Muscle of leg (tissue), 11 donors: ENCODE measurements around the gene IL23R. TPM values are rescaled to one million over a fixed set of nuclear protein-coding genes. Genes with fewer than 3 reads are reported as not detected.

Experiments
- DNase-seq: peaks from one replicate; pipeline ENCODE4 v3.0.0; 2013
- H3K27ac ChIP-seq: one replicate; pipeline ENCODE4 v1.5.1; 2013; ENCODE audit warnings: mild to moderate bottlenecking, low read length, control low read depth
- H3K27me3 ChIP-seq: one replicate; pipeline ENCODE4 v1.6.1; 2013; ENCODE audit warnings: low read length; ENCODE audit not compliant: control insufficient read depth, insufficient read depth
- H3K36me3 ChIP-seq: one replicate; pipeline ENCODE4 v1.6.1; 2013; ENCODE audit warnings: low read length; ENCODE audit not compliant: control insufficient read depth, insufficient read depth
- H3K4me1 ChIP-seq: one replicate; pipeline ENCODE4 v1.6.1; 2013; ENCODE audit warnings: low read length; ENCODE audit not compliant: control insufficient read depth, insufficient read depth
- H3K4me3 ChIP-seq: one replicate; pipeline ENCODE4 v1.5.1; 2013; ENCODE audit warnings: low read length, control low read depth
- H3K9me3 ChIP-seq: replicated peaks from 2 replicates; pipeline ENCODE4 v1.6.1; 2013; ENCODE audit warnings: low read depth, low read length; ENCODE audit not compliant: control insufficient read depth
- WGBS: methylation state at CpG from one replicate; pipeline ENCODE4 v1.1.5; 2013; ENCODE audit warnings: missing lambda C conversion rate; ENCODE audit not compliant: insufficient coverage; 5-methylcytosine and 5-hydroxymethylcytosine counted together
- polyA plus RNA-seq, 8 donors: library from polyadenylated mRNA; unstranded; fragments of 120-200 nt; gene quantifications; one replicate each; pipeline versions ENCODE4 v1.2.1 to v1.2.3, GENCODE V29; 2013; ENCODE audit warnings: inconsistent platforms in 1 of 8, low replicate concordance in 1 of 8; ENCODE audit not compliant: insufficient read length in 8 of 8, insufficient read depth in 1 of 8
- total RNA-seq: library from RNA; stranded (reverse); fragments of 120-200 nt; gene quantifications from one replicate; pipeline ENCODE4 v1.2.4, GENCODE V29; 2013

Gene IL23R
- total and polyA plus RNA-seq, 9 donors = 0.04 to 0.12 (median 0.06) TPM; not detected in 5

DNA sequence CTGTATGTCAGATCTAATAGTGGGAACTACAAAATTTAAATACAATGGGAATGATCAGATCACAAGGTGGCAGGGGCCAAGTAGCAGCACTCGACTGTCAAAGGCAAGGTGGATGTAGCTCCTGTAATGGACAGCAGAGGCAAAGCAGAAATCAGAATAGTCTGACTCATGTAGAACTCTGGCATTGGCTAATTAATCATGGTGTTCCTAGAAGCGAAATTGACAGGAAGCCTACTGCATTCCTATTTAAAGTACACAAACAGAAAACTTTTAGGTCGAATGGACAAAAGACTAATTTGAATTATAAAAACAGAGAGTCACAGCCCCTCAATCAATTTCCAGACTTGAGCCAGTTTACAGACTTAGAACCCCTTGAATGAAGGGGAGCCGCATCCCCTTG lies 124.0 kb downstream of the IL23R start:
- Histone ChIP-seq H3K36me3 (no peaks in the 10 kb centered on the region), H3K27ac (no peak overlapping the region), H3K9me3 (no peaks in the 10 kb centered on the region), H3K4me3 (no peak overlapping the region), H3K4me1 (no peaks in the 10 kb centered on the region), H3K27me3 (no peaks in the 10 kb centered on the region)
- WGBS = 100% methylated on average over 1 of the region's 4 CpGs
- DNase-seq = no peak

DNA sequence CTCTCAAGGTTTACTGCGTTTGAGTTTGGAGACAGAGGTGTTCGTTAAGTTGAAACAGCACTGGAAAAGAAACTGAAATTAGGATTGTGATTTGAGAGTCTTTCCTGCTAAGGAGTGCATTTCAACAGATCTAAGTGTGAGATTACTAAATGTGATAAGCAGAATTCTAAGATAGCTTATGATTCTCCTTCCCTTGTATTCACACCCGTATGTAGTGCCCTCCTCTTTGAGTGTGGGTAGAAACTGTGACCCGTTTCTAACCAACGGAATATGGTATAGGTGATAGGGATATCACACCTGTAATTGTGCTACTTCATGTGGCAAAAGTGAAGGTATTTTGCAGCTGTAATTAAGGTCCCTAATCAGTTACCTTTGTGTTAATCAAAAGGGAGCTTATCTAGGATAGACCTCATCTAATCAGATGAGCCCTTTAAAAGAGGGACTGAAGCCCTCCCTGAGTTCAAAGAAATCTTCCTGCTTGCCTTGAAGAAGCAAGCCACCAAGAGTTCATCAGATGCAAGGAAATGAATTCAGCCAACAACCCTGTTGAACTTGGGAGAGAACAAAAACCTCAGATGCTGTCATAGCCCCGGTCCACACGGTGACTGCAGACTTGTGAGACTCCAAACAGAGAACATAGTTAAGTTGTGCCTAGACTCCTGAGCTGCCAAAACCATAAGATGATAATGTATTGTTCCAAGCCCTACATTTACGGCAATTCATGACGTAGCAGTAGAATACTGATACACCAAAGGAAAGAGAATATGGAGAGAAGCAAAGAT lies 128.8 kb downstream of the IL23R start:
- H3K9me3 ChIP-seq = no peaks in the 10 kb centered on the region
- no peak overlapping the region for H3K27ac ChIP-seq
- no peak for DNase-seq
- no peaks in the 10 kb centered on the region for H3K36me3 ChIP-seq
- H3K4me3 ChIP-seq = no peak overlapping the region
- 80% methylated on average over 1 of the region's 9 CpGs for WGBS
- H3K4me1 ChIP-seq = no peaks in the 10 kb centered on the region
- H3K27me3 ChIP-seq = no peaks in the 10 kb centered on the region

DNA sequence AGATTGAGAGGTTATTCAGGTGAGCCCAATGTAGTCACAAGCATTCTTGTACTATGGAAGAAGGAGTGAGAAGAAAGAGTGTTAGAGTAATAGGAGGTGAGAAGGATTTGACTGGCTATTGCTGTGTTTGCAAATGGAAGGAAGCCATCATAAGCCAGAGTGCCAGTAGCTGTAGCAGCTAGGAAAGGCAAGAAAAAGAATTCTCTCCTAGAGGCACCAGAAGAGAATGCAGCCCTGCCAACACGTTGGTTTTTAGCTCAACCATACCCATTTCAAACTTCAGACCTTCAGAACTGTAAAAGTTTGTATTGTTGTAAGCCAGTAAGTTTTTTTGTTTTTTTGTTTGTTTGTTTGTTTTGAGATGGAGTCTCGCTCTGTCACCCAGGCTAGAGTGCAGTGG lies 132.5 kb downstream of the IL23R start:
- WGBS = no CpG with 5 or more reads among the region's 2 CpGs

GRCh38 chr1:67299296-67299695 lies 133.0 kb downstream of the IL23R start:
- no peak overlapping the region for H3K27ac ChIP-seq

More for the DNA sequence above, 132.5 kb downstream of the IL23R start:
- Histone ChIP-seq H3K27me3 (peaks cover 2% of the 10 kb centered on the region), H3K36me3 (no peaks in the 10 kb centered on the region), H3K4me1 (no peaks in the 10 kb centered on the region), H3K4me3 (no peak overlapping the region), H3K27ac (no peak overlapping the region), H3K9me3 (no peaks in the 10 kb centered on the region)
- DNase-seq = no peak

DNA sequence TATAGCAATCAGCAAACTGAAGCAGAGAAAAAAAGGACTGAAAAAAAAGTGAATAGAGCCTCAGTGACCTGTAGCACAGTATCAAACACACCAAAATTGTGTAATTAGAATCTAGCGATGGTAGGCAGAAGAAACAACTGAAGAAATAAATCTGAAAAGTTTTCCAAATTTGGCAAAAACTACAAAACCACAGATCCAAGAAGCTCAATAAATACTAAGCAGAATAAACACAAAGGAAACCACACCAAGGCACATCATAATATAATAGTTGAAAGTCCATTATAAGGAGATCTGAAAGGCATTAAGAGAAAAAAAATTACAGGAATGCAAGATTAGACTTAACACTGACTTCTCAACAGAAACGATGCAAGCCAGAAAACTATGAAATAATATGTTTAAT lies 134.3 kb downstream of the IL23R start:
- no peak overlapping the region for H3K27ac ChIP-seq
- H3K4me3 ChIP-seq = no peak overlapping the region
- peaks cover 2% of the 10 kb centered on the region for H3K27me3 ChIP-seq
- H3K9me3 ChIP-seq = no peaks in the 10 kb centered on the region
- H3K4me1 ChIP-seq = no peaks in the 10 kb centered on the region
- WGBS = no CpG with 5 or more reads among the region's 2 CpGs
- no peak for DNase-seq
- no peaks in the 10 kb centered on the region for H3K36me3 ChIP-seq

More at GRCh38 chr1:67299296-67299695, 133.0 kb downstream of the IL23R start:
- no peak for DNase-seq
- no peaks in the 10 kb centered on the region for H3K4me1 ChIP-seq
- H3K36me3 ChIP-seq = no peaks in the 10 kb centered on the region
- H3K27me3 ChIP-seq = peaks cover 2% of the 10 kb centered on the region
- H3K9me3 ChIP-seq = no peaks in the 10 kb centered on the region
- no peak overlapping the region for H3K4me3 ChIP-seq
- WGBS = 95% methylated on average over 3 of the region's 7 CpGs

GRCh38 chr1:67304023-67304422 lies 137.8 kb downstream of the IL23R start:
- Histone ChIP-seq H3K36me3 (no peaks in the 10 kb centered on the region), H3K27ac (no peak overlapping the region), H3K4me3 (no peak overlapping the region), H3K4me1 (peaks cover 7% of the 10 kb centered on the region), H3K9me3 (no peaks in the 10 kb centered on the region), H3K27me3 (peaks cover 23% of the 10 kb centered on the region)
- no peak for DNase-seq
- WGBS = no CpG with 5 or more reads among the region's 3 CpGs

GRCh38 chr1:67306547-67306946 lies 140.3 kb downstream of the IL23R start:
- no peak for DNase-seq
- H3K36me3 ChIP-seq = no peaks in the 10 kb centered on the region
- H3K4me1 ChIP-seq = peaks cover 7% of the 10 kb centered on the region
- H3K27ac ChIP-seq = no peak overlapping the region
- no CpG with 5 or more reads among the region's 7 CpGs for WGBS
- H3K9me3 ChIP-seq = no peaks in the 10 kb centered on the region
- peaks cover 23% of the 10 kb centered on the region for H3K27me3 ChIP-seq
- no peak overlapping the region for H3K4me3 ChIP-seq

DNA sequence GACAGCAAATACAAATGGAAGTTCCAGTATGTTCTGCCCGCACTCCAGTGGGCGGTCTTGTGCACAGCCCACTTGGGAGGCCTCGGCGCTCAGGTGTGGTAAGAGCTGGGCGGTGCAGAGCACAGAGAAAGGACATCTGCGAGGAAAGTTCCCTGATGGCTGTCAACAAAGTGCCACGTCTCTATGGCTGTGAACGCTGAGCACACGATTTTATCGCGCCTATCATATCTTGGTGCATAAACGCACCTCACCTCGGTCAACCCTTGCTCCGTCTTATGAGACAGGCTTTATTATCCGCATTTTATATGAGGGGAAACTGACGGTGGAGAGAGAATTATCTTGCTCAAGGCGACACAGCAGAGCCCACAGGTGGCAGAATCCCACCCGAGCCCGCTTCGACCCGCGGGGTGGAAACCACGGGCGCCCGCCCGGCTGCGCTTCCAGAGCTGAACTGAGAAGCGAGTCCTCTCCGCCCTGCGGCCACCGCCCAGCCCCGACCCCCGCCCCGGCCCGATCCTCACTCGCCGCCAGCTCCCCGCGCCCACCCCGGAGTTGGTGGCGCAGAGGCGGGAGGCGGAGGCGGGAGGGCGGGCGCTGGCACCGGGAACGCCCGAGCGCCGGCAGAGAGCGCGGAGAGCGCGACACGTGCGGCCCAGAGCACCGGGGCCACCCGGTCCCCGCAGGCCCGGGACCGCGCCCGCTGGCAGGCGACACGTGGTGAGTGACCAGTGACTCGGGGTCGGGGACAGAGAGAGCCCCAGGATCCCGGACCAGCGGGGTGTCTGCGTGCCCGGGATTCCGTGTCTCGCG lies 141.2 kb downstream of the IL23R start, which contains the start of gene IL12RB2:
Gene IL12RB2, plus strand, starts transcription at position 623 of the 810 bp plus-strand sequence. CDS start 12,496 bp downstream, outside the sequence.
- 2% methylated on average over 61 of the region's 75 CpGs for WGBS
- Histone ChIP-seq H3K36me3 (no peaks in the 10 kb centered on the region), H3K27me3 (peaks cover 23% of the 10 kb centered on the region), H3K9me3 (no peaks in the 10 kb centered on the region), H3K4me1 (peaks cover 7% of the 10 kb centered on the region), H3K27ac (no peak within 1 kb of the TSS), H3K4me3 (peak within 1 kb of the TSS; percentile 21)
- DNase-seq = peak; percentile 20

- DNase-seq = no peak
- Histone ChIP-seq H3K27me3 (peaks cover 23% of the 10 kb centered on the region), H3K27ac (no peak overlapping the region), H3K9me3 (no peaks in the 10 kb centered on the region), H3K4me3 (no peak overlapping the region), H3K36me3 (no peaks in the 10 kb centered on the region), H3K4me1 (peaks cover 7% of the 10 kb centered on the region)
- WGBS = 22% methylated on average over 8 of the region's 15 CpGs
These were observed 141.9 kb downstream of the IL23R start for GRCh38 chr1:67308136-67308535.
